NCI-H524 treated with DMSO at 0.1 percent for 48 hours (cell line): ENCODE measurements around the gene IRF2.

Experiments
- DNase-seq: peaks from one replicate; lab custom pipeline; 2025; lab: John Stamatoyannopoulos, UW

The IRF2 gene

DNA sequence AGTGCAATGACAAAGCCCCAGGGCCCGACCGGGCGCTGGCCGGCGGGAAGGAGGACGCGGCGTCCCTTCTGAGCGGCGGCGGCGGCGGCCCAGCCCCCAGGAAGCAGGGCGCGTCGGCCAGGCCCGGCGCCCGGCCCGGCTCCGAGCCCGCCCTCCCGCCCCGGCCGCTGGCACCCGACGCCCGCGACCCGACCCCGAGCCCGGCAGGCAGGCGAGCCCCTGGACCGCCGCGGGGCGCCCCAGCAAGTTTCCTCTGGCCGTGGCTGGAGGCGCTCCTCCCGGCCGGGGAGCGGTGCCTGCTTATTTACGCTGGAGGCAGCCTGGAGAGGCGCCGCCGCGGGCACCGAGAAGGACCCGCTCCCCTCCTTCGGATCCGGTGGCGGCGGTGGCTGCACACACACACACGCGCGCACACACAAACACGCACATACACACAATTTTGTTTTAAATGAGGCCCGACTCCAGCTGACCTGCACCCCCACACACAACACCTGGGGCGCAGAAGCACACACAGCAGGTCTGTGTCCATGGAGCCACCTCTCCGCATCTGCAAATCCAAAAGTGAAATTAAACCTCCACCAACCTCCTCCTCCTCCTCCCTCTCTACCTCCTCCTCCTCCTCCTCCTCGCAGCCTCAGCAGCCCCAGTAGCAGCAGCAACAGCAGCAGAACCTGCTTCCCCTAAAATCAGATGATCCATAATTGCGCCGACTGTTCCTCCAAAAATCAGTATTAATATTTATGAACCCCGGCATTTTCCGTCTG lies 669 bp downstream of the IRF2 start:
- no peak for DNase-seq

- no peak for DNase-seq
These were observed 1.5 kb downstream of the IRF2 start for GRCh38 chr4:184472614-184473498.

DNA sequence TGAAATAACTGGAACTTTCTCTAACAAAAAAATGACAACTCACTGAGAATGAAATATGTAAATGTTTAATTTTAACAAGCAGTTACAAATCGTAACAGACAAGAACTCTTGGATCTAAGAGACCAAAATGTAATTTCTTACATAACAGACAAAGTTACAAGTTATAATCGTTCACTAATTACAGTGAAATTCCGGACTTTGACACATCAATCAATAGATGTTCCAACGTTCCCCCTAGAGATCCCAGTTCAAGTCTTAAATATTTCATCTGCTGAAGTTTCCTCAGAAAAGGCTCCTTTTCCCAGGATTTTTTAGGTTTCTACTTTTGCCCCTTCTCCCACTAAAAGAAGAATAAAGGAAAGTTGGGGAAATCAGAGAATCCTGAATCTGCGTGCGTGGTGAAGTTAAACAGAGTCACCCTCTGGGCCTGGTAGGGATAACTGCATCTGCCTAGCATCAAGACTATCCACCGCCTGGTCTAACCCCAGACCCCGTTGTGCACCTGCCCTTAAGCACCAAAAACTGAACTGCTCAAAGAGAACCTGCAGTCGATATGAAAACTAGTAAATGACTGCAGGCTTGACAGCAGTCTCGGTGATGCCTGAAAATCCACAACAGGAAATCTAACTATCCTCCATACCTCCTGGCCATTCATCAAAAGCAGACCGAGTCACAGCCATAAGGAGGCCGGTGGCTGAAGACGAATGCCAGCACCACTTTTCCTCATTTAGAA lies 2.3 kb downstream of the IRF2 start:
- no peak for DNase-seq

DNA sequence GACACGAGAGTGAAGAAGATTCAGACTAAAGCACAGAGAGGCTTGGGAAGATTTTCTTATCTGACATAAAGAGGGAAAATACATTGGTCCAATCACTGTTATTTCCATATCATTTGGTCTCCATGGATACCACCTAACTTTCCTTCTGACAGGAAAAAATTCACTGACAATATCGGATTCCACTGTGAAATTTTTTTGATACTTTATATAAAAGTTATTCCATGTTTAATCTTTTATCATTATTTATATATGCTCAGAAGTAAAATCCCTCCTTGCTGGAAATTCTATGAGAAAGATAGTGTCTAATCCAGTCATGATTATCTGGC lies 3.6 kb downstream of the IRF2 start:
- DNase-seq, result no peak

- no peak for DNase-seq
These were observed 7.7 kb downstream of the IRF2 start for GRCh38 chr4:184466634-184467033.

DNA sequence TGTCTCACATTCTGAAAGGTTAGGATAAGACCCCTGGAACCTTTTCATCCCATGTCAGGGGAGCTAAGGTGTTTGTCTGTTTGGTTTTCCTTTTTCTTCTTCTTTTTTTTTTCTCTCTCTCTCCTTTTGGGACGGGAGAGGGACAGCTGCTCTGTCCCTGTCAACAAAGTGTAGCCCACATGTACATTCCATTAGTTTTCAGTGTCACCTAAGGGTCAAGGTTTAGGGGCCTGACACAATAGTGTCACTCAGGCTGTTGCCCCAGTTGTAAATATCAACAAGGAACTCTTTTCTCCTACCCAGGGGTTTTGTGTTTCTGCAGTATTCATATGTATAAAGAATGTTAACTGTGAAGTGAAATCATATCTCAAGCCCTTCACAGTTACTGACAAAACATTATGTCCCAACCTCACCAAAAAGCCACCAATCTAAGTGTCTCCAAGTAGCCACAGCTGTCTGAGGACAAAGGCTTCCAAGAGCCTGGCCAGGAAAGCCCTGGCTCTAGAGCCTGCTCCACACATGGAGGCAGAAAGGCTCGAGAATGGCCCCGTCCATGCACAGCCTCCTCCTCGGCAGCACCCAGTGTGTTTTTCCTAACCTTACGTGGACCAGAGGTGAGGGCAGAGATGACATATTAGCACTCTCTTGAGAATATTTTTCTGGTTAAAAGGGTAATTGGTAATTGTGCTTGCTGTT lies 9.4 kb downstream of the IRF2 start:
- no peak for DNase-seq

DNA sequence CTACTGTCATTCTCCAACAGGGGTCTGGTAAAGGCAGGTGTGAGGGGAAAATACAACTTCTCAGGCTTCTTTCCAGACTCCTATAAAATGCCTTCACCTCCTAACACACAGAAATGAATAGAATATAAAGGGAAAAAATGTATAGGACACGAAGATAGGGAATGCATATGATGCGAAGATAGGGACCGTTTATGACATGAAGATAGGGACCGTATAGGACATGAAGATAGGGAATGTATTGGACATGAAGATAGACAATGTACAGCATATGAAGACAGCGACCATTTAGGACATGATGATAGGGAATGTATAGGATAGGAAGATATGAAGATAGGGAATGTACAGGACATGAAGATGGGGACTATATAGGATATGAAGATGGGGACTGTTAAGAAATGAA lies 10.5 kb downstream of the IRF2 start:
- no peak for DNase-seq

GRCh38 chr4:184463158-184463557 lies 11.2 kb downstream of the IRF2 start:
- DNase-seq, result no peak

DNA sequence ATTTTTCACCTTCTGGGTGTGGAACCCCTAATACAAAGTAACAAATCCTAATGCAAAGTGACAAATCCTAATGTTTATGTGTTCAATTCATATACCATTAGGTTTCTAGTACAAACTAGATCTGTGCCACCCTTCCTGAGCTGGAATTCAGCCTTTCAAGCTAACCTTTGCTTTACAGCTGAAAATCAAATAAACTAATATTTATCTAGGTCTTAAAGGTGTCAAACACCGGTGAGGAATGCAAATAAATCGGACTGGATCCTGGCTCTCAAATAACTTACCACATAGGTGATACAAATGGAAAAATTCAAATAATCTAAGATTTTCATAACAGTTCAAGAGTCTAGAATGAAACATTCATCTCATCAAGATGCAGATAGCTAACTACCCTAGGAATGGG lies 11.6 kb downstream of the IRF2 start:
- no peak for DNase-seq

- no peak for DNase-seq
These were observed 12.5 kb downstream of the IRF2 start for GRCh38 chr4:184461711-184462441.

DNA sequence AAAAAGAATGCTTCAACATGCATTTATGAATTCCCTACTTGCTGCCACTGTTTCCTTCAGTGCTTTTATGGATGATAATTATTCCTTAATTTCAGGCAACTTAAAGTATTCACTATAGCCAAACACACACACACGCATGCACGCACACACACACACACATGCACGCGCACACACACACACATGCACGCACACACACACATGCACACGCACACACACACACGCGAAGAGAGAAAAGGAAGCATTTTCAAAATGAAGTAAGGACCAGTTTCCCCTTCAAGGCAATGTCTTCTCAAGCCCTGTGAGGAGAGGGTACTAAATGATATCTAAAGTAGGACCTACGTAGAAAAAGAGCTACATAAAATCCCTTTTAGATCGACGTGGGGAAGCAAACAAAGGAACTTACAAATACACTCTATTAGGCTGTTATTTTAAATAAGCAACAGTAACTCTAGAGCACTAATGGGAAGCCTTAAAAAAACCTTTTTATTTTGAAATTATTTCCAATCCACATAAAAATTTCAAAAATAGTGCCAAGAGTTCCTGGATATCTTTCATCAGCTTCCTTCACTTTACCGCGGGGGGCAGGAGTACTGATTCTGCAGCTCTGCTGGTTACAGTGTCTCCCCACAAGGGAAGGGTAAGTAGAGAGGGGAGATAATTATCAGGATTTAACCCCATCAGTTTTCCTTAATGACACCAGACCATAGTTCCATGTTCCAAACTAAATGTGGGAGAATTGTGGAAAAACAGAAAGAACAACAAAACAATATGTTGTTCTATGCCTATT lies 13.7 kb downstream of the IRF2 start:
- no peak for DNase-seq

GRCh38 chr4:184459413-184459812 lies 14.9 kb downstream of the IRF2 start:
- no peak for DNase-seq

DNA sequence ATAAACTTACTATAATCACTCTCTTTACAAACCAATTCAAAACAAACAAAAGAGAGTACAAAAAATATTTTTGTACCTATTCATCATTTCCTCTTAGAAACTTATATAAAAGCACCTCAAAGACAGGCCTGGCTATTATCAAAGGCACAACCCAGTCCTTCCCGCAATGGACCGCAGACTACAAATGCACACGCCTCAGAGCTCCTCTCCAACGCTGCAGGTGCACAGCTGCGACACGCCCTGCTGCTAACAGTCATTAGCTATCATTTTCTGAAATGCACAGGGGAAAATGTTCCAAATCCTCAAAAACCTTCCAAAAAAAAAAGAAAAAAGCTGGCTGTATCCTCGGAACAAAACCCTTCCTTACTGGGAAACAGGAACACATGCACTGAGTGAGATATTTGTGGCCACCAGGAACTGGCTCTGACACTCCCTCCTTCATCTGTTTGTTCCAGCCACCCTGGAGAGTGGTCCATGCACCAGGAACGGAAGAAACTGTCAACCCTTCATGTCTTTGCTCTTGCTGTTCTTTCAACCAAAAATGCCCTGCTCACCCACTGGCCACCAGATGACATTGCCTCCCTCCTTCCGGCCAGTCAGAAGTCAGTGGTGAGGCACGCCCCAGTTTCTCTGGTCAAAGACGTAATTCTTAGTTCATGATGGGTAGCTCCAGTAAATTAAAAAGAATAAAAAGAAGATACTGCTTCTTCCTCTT lies 16.7 kb downstream of the IRF2 start:
- no peak for DNase-seq

GRCh38 chr4:184456337-184456736 lies 18.0 kb downstream of the IRF2 start:
- no peak for DNase-seq

- DNase-seq, result no peak
These were observed 19.1 kb downstream of the IRF2 start for GRCh38 chr4:184455299-184455698.

- no peak for DNase-seq
These were observed 20.8 kb downstream of the IRF2 start for GRCh38 chr4:184453365-184454160.

DNA sequence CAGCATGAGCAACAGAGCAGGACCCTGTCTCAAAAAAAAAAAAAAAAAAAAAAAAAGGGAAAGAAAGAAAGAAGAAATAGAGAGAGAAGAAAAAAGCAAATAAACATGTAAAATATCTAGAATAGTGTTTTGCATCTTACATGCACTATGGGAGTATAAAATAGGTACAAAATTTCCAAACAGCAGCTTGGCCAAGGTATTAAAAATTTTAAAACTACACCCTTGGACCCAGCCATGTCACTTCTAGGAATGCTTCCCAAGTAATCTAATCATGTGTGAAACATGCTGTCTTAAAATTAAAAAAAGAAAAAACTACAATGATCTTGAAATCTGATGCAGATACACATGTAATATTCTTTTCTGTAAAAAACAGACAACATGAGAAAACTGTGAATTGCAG lies 21.6 kb downstream of the IRF2 start:
- DNase-seq, result no peak

DNA sequence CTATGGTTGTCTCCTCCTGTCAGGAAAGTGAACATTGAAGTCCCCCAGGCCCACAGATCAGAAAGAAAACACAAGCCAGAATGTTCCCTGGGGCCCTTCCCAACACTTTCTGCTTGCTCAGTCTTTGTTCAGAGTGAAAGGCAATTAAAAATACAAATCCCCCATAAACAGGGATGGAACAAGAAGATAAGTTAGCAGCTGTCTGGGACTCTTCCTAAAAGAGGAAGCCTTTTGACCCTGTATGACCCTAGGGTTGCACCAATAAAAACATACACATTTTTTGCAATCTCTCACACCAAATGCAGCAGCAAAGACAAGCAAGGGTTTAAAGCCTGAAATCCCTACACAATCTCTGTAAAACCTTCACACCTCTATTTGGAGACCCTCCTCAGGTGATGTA lies 22.6 kb downstream of the IRF2 start:
- no peak for DNase-seq
